H9 (cell line): Measurements from ENCODE around the gene ADSS2. TPM values are rescaled to one million over a fixed set of nuclear protein-coding genes. Genes with fewer than 3 reads are reported as not detected.

ENCODE experiments used
- DNase-seq: peaks from one replicate; pipeline ENCODE4 v3.0.0-alpha.2; 2017
- H2AFZ ChIP-seq: one replicate; pipeline ENCODE4 v1.6.1; 2013; ENCODE audit warnings: mild to moderate bottlenecking, low read length, control low read depth, moderate library complexity
- H2AK5ac ChIP-seq: 2 replicates; pipeline ENCODE4 v1.6.1; 2013; ENCODE audit warnings: low read length, control low read depth, mixed read lengths; ENCODE audit not compliant: insufficient read length
- H2BK120ac ChIP-seq: one replicate; pipeline ENCODE4 v1.6.1; 2013; ENCODE audit warnings: low read depth, mild to moderate bottlenecking, low read length, control low read depth, inconsistent platforms; ENCODE audit not compliant: poor library complexity, severe bottlenecking
- H2BK12ac ChIP-seq: 2 replicates; pipeline ENCODE4 v1.6.1; 2013; ENCODE audit warnings: low read length, control low read depth, mixed read lengths, low read depth; ENCODE audit not compliant: insufficient read length
- H2BK15ac ChIP-seq: 2 replicates; pipeline ENCODE4 v1.6.1; 2013; ENCODE audit warnings: low read depth, low read length, control low read depth
- H2BK20ac ChIP-seq: one replicate; pipeline ENCODE4 v1.6.1; 2013; ENCODE audit warnings: low read depth, mild to moderate bottlenecking, low read length, control low read depth, inconsistent platforms; ENCODE audit not compliant: poor library complexity, severe bottlenecking
- H2BK5ac ChIP-seq: 2 replicates; pipeline ENCODE4 v1.6.1; 2013; ENCODE audit warnings: low read length, control low read depth, mixed read lengths; ENCODE audit not compliant: insufficient read length
- H3K14ac ChIP-seq: 2 replicates; pipeline ENCODE4 v1.6.1; 2013; ENCODE audit warnings: low read length, control low read depth; ENCODE audit not compliant: insufficient read depth
- H3K18ac ChIP-seq: 2 replicates; pipeline ENCODE4 v1.6.1; 2013; ENCODE audit warnings: low read depth, mild to moderate bottlenecking, mixed read lengths, low read length, control low read depth; ENCODE audit not compliant: insufficient read length
- H3K23ac ChIP-seq: 2 replicates; pipeline ENCODE4 v1.6.1; 2013; ENCODE audit warnings: low read length, control low read depth, mixed read lengths, low read depth; ENCODE audit not compliant: insufficient read length
- H3K23me2 ChIP-seq: 2 replicates; pipeline ENCODE4 v1.6.1; 2013; ENCODE audit warnings: low read depth, mild to moderate bottlenecking, mixed read lengths, low read length, control low read depth; ENCODE audit not compliant: insufficient read length, poor library complexity, severe bottlenecking
- H3K27ac ChIP-seq: 2 replicates; pipeline ENCODE4 v1.5.1; 2013; ENCODE audit warnings: low read length, control low read depth, mixed read lengths, low read depth; ENCODE audit not compliant: insufficient read length
- H3K27me3 ChIP-seq: 2 replicates; pipeline ENCODE4 v1.6.1; 2013; ENCODE audit warnings: low read length, control low read depth, inconsistent platforms; ENCODE audit not compliant: insufficient read depth
- H3K4ac ChIP-seq: 2 replicates; pipeline ENCODE4 v1.6.1; 2013; ENCODE audit warnings: low read depth, mild to moderate bottlenecking, control low read depth, inconsistent platforms, low read length, moderate library complexity
- H3K4me1 ChIP-seq: 2 replicates; pipeline ENCODE4 v1.6.1; 2013; ENCODE audit warnings: low read length, control low read depth, inconsistent platforms; ENCODE audit not compliant: insufficient read depth
- H3K4me2 ChIP-seq: 2 replicates; pipeline ENCODE4 v1.6.1; 2013; ENCODE audit warnings: low read length, control low read depth, mixed read lengths; ENCODE audit not compliant: insufficient read length, insufficient read depth
- H3K56ac ChIP-seq: 2 replicates; pipeline ENCODE4 v1.6.1; 2013; ENCODE audit warnings: low read depth, mild to moderate bottlenecking, mixed read lengths, low read length, control low read depth; ENCODE audit not compliant: insufficient read length
- H3K79me1 ChIP-seq: 2 replicates; pipeline ENCODE4 v1.6.1; 2013; ENCODE audit warnings: low read depth, mild to moderate bottlenecking, moderate library complexity, low read length, control low read depth, inconsistent platforms; ENCODE audit not compliant: insufficient read depth, poor library complexity, severe bottlenecking
- H3K79me2 ChIP-seq: 2 replicates; pipeline ENCODE4 v1.6.1; 2013; ENCODE audit warnings: low read length, control low read depth, inconsistent platforms; ENCODE audit not compliant: insufficient read depth
- H3K9ac ChIP-seq: 2 replicates; pipeline ENCODE4 v1.6.1; 2013; ENCODE audit warnings: low read length, control low read depth, mixed read lengths; ENCODE audit not compliant: insufficient read length; ENCODE audit errors: extremely low read depth
- H3K9me3 ChIP-seq: one replicate; pipeline ENCODE4 v1.6.1; 2013; ENCODE audit warnings: low read depth, low read length, inconsistent platforms; ENCODE audit not compliant: control insufficient read depth
- H3T11ph ChIP-seq: one replicate; pipeline ENCODE4 v1.6.1; 2013; ENCODE audit warnings: mild to moderate bottlenecking, low read length, control low read depth, inconsistent platforms
- H4K20me1 ChIP-seq: one replicate; pipeline ENCODE4 v1.6.1; 2013; ENCODE audit not compliant: control insufficient read depth, insufficient read length, insufficient read depth
- H4K5ac ChIP-seq: 2 replicates; pipeline ENCODE4 v1.6.1; 2013; ENCODE audit warnings: low read depth, mild to moderate bottlenecking, mixed read lengths, low read length, control low read depth; ENCODE audit not compliant: insufficient read length
- H4K8ac ChIP-seq: replicated peaks from 2 replicates; pipeline ENCODE4 v1.6.1; 2013; ENCODE audit warnings: low read length, control low read depth, mixed read lengths, low read depth; ENCODE audit not compliant: insufficient read length
- H4K91ac ChIP-seq: 2 replicates; pipeline ENCODE4 v1.6.1; 2013; ENCODE audit warnings: low read depth, mild to moderate bottlenecking, moderate library complexity, mixed read lengths, low read length, control low read depth; ENCODE audit not compliant: insufficient read length
- H3K27ac Mint-ChIP-seq, 3 experiments: 2 replicates in 2 of 3; 3 replicates in 1 of 3; pipeline ENCODE4 v1.8.0; 2020 to 2021; ENCODE audit warnings: mixed read lengths in 3 of 3, mild to moderate bottlenecking in 1 of 3, moderate library complexity in 1 of 3
- H3K27me3 Mint-ChIP-seq: 2 replicates; pipeline ENCODE4 v1.8.0; 2021; ENCODE audit warnings: low read depth, mild to moderate bottlenecking, moderate library complexity, mixed read lengths
- H3K36me3 Mint-ChIP-seq, 3 experiments: 2 replicates in 2 of 3; 3 replicates in 1 of 3; pipeline ENCODE4 v1.8.0; 2020 to 2021; ENCODE audit warnings: low read depth in 3 of 3, mixed read lengths in 3 of 3; ENCODE audit not compliant: insufficient read depth in 1 of 3
- H3K4me1 Mint-ChIP-seq, 2 experiments: 2 replicates each; pipeline ENCODE4 v1.8.0; 2020; ENCODE audit warnings: mixed read lengths in 2 of 2
- H3K4me3 Mint-ChIP-seq, 2 experiments: 2 replicates in 1 of 2; 3 replicates in 1 of 2; pipeline ENCODE4 v1.8.0; 2020 to 2021; ENCODE audit warnings: mild to moderate bottlenecking in 2 of 2, mixed read lengths in 2 of 2, moderate library complexity in 1 of 2
- H3K9me3 Mint-ChIP-seq, 2 experiments: 2 replicates in 1 of 2; 3 replicates in 1 of 2; pipeline ENCODE4 v1.8.0; 2020; ENCODE audit warnings: mild to moderate bottlenecking in 2 of 2, mixed read lengths in 2 of 2, moderate library complexity in 1 of 2
- WGBS: extraction: QIAGEN DNeasy Blood & Tissue Kit; methylation state at CpG from one replicate; pipeline ENCODE4 v1.1.7; 2013; ENCODE audit warnings: missing lambda C conversion rate, low lambda C conversion rate, mixed read lengths; ENCODE audit not compliant: insufficient read length; ENCODE audit errors: extremely low coverage; 5-methylcytosine and 5-hydroxymethylcytosine counted together
- total RNA-seq: library from RNA; stranded (reverse); gene quantifications from 2 replicates; pipeline ENCODE4 v1.2.1, GENCODE V29; 2021
- TF ChIP-seq, protein P1 (sequence below): fragments of 200-600 bp; sonication (generic); conservative IDR thresholded peaks from 3 replicates; pipeline ENCODE4 v1.8.0; 2021; ENCODE audit warnings: antibody characterized with exemption, mild to moderate bottlenecking

Gene ADSS2
- total RNA-seq, 1 experiment from 2014 or later: 65.4 TPM

DNA sequence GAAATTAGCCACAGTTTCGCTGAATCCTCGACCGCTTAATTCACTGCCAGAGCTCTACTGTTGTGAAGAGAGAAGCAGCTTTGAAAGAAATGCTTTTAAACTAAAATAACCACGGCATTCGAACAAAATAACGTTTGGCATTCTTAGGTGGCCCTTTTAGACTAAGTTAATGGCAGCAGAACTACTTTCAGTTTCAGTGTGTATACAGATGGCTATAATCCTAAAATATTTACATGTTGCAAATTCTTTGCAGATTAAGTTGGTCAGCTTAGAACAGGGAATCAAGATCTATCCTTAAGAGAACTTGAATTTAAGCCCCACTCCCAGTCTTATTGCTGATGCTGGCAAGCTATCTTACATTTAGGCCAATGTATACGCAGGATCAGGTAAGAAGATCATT, 62.7 kb downstream of the ADSS2 start:
- H4K20me1 ChIP-seq: no peaks in the 10 kb centered on the region
- Mint-ChIP-seq H3K36me3 (no peaks in the 10 kb centered on the region; a peak in 1 of 7 replicates), H3K27ac (no peak overlapping the region), H3K9me3 (no peaks in the 10 kb centered on the region), H3K4me1 (0 out of 4 replicates have a peak, but pooled peaks cover 0 to 2% of the 10 kb centered on the region in 2 experiments), H3K4me3 (no peak overlapping the region), H3K27me3 (no peaks in the 10 kb centered on the region)
- H3K4ac ChIP-seq: no peak overlapping the region
- no peak overlapping the region for H3K4me2 ChIP-seq
- H3K18ac ChIP-seq: no peak overlapping the region
- TF ChIP-seq, protein P1, sequence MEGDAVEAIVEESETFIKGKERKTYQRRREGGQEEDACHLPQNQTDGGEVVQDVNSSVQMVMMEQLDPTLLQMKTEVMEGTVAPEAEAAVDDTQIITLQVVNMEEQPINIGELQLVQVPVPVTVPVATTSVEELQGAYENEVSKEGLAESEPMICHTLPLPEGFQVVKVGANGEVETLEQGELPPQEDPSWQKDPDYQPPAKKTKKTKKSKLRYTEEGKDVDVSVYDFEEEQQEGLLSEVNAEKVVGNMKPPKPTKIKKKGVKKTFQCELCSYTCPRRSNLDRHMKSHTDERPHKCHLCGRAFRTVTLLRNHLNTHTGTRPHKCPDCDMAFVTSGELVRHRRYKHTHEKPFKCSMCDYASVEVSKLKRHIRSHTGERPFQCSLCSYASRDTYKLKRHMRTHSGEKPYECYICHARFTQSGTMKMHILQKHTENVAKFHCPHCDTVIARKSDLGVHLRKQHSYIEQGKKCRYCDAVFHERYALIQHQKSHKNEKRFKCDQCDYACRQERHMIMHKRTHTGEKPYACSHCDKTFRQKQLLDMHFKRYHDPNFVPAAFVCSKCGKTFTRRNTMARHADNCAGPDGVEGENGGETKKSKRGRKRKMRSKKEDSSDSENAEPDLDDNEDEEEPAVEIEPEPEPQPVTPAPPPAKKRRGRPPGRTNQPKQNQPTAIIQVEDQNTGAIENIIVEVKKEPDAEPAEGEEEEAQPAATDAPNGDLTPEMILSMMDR: no peak
- no peak overlapping the region for H2AK5ac ChIP-seq
- no peak overlapping the region for H2BK20ac ChIP-seq
- H2BK5ac ChIP-seq: no peak overlapping the region
- H3T11ph ChIP-seq: no peak overlapping the region
- H3K4me1 ChIP-seq: no peaks in the 10 kb centered on the region
- no peak overlapping the region for H4K91ac ChIP-seq
- no peak overlapping the region for H3K56ac ChIP-seq
- H2BK12ac ChIP-seq: no peak overlapping the region
- no peaks in the 10 kb centered on the region for H3K27me3 ChIP-seq
- no peak for DNase-seq
- H3K27ac ChIP-seq: no peak overlapping the region
- no CpG with 5 or more reads among the region's 7 CpGs for WGBS
- H3K79me2 ChIP-seq: no peaks in the 10 kb centered on the region
- H3K9me3 ChIP-seq: no peaks in the 10 kb centered on the region
- H3K9ac ChIP-seq: no peak overlapping the region
- no peak overlapping the region for H3K23ac ChIP-seq
- no peaks in the 10 kb centered on the region for H3K79me1 ChIP-seq
- no peak overlapping the region for H2BK120ac ChIP-seq
- no peak overlapping the region for H4K8ac ChIP-seq
- H2BK15ac ChIP-seq: no peak overlapping the region
- H3K14ac ChIP-seq: no peak overlapping the region
- no peak overlapping the region for H2AFZ ChIP-seq
- H4K5ac ChIP-seq: no peak overlapping the region
- no peaks in the 10 kb centered on the region for H3K23me2 ChIP-seq
